Body of pancreas (tissue), 4 donors: Measurements from ENCODE around the gene FBXO8.

Experiments
- POLR2A ChIP-seq, 3 donors: fragments of 450-650 bp; IDR thresholded peaks; one replicate each; pipeline ENCODE4 v1.6.1; 2016; ENCODE audit warnings: antibody characterized with exemption in 3 of 3, mild to moderate bottlenecking in 2 of 3
- TF ChIP-seq, protein P1 (sequence below), 7 experiments: fragments of 450-650 bp in 4 of 7; fragments of 200-600 bp in 3 of 7; sonication (generic) in 3 of 7; IDR thresholded peaks; one replicate each; pipeline ENCODE4 v1.5.1; 2016 to 2019; ENCODE audit warnings: antibody characterized with exemption in 7 of 7

DNA sequence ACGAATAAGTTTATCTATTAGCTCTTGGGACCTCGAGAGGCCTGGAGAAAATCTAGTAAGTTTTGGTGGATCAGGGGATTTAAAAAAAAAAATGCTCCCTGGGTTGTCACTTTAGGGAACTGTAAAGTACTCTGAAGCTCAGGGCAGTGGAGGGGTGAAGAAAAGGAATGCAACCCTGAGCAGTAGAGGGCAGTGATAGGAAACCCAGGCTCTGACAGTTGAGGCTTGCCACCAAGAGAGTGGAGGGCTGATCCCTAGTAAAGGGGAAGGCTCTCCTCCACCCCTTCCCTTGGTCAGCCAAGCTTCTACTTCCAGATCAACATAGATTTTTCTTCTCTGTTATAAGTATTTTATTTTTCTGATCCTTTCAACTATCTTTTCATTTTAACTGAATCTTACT is 73.1 kb downstream of the FBXO8 start:
- TF ChIP-seq, protein P1, sequence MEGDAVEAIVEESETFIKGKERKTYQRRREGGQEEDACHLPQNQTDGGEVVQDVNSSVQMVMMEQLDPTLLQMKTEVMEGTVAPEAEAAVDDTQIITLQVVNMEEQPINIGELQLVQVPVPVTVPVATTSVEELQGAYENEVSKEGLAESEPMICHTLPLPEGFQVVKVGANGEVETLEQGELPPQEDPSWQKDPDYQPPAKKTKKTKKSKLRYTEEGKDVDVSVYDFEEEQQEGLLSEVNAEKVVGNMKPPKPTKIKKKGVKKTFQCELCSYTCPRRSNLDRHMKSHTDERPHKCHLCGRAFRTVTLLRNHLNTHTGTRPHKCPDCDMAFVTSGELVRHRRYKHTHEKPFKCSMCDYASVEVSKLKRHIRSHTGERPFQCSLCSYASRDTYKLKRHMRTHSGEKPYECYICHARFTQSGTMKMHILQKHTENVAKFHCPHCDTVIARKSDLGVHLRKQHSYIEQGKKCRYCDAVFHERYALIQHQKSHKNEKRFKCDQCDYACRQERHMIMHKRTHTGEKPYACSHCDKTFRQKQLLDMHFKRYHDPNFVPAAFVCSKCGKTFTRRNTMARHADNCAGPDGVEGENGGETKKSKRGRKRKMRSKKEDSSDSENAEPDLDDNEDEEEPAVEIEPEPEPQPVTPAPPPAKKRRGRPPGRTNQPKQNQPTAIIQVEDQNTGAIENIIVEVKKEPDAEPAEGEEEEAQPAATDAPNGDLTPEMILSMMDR (IDR thresholded peaks at IDR 0.05), result no peak
- TF ChIP-seq POLR2A (IDR thresholded peaks at IDR 0.05), result no peak
